Sigmoid colon (tissue), 7 donors: ENCODE measurements around the gene SNX32. TPM values are rescaled to one million over a fixed set of nuclear protein-coding genes. Genes with fewer than 3 reads are reported as not detected.
A peak's percentile ranks its signal among the peaks of the same experiment; 100 is the strongest.

Experiments used
- DNase-seq: peaks from one replicate; pipeline ENCODE4 v3.0.0-alpha.2; 2019
- H3K27ac ChIP-seq, 4 donors: fragments of 200-600 bp; sonication (generic); one replicate each; pipeline ENCODE4 v1.5.1; 2016 to 2019; ENCODE audit warnings: mild to moderate bottlenecking in 1 of 4
- H3K27me3 ChIP-seq, 3 donors: fragments of 200-600 bp; sonication (generic); one replicate each; pipeline ENCODE4 v1.5.1; 2019; ENCODE audit warnings: mild to moderate bottlenecking in 1 of 3
- H3K36me3 ChIP-seq, 4 donors: fragments of 200-600 bp; sonication (generic); one replicate each; pipeline ENCODE4 v1.5.1; 2016 to 2019
- H3K4me1 ChIP-seq, 4 donors: fragments of 200-600 bp; sonication (generic); one replicate each; pipeline ENCODE4 v1.5.1; 2017 to 2019
- H3K4me3 ChIP-seq, 4 donors: fragments of 200-600 bp; sonication (generic); one replicate each; pipeline ENCODE4 v1.5.1; 2017 to 2019; ENCODE audit warnings: mild to moderate bottlenecking in 2 of 4, moderate library complexity in 1 of 4
- H3K9me3 ChIP-seq, 4 donors: fragments of 200-600 bp in 3 of 4; sonication (generic) in 3 of 4; one replicate each; pipeline versions ENCODE4 v1.5.1 to v1.6.1; 2013 to 2019
- CTCF ChIP-seq, 4 experiments: fragments of 450-650 bp in 3 of 4; fragments of 200-600 bp in 1 of 4; IDR thresholded peaks; one replicate each; pipeline ENCODE4 v1.5.1; 2016 to 2019; ENCODE audit warnings: antibody characterized with exemption in 4 of 4, mild to moderate bottlenecking in 3 of 4, moderate library complexity in 2 of 4
- EP300 ChIP-seq, 4 donors: sonication (generic); formaldehyde crosslinking; IDR thresholded peaks; one replicate each; pipeline ENCODE4 v1.6.1; 2017; ENCODE audit warnings: antibody characterized with exemption in 4 of 4
- POLR2A ChIP-seq, 2 donors: fragments of 450-650 bp; IDR thresholded peaks; one replicate each; pipeline ENCODE4 v1.6.1; 2016; ENCODE audit warnings: antibody characterized with exemption in 2 of 2, mild to moderate bottlenecking in 2 of 2, moderate library complexity in 2 of 2
- POLR2AphosphoS5 ChIP-seq, 4 donors: sonication (generic); formaldehyde crosslinking; IDR thresholded peaks; one replicate each; pipeline ENCODE4 v1.6.1; 2017; ENCODE audit warnings: antibody characterized with exemption in 4 of 4
- WGBS, 2 donors: extraction: QIAGEN DNeasy Blood & Tissue Kit; methylation state at CpG; one replicate each; pipeline ENCODE4 v1.1.7; 2013; 5-methylcytosine and 5-hydroxymethylcytosine counted together
- intact Hi-C: fragments of 100-400 bp; cut with DNase I; formaldehyde crosslinking; loops from one replicate; pipeline ENCODE4 v1.15.1; 2023
- polyA plus RNA-seq, 3 donors: library from polyadenylated mRNA; stranded (reverse); fragments of 200-250 nt; gene quantifications; one replicate each; pipeline ENCODE4 v1.2.3, GENCODE V29; 2013
- total RNA-seq, 4 donors: library from RNA; depleted of rRNA; stranded (reverse); fragments of >200 nt; gene quantifications; one replicate each; pipeline ENCODE4 v1.1.0, GENCODE V29; 2016
- donor health status: healthy with polysubstance abuse.
- donor health status: Bipolar disorder and iron deficiency.
- donor health status: healthy.

SNX32 gene
- total and polyA plus RNA-seq, 7 donors, result 0.27 to 1.5 (median 0.70) TPM; not detected in 1

GRCh38 chr11:65900899-65901180, 67.1 kb downstream of the SNX32 start:
- TF ChIP-seq CTCF (IDR thresholded peaks at IDR 0.05) (no peak), EP300 (IDR thresholded peaks at IDR 0.05) (no peak), POLR2A (IDR thresholded peaks at IDR 0.05) (no peak), POLR2AphosphoS5 (IDR thresholded peaks at IDR 0.05) (no peak)
- WGBS, 2 donors, result 33 to 68% methylated on average over 11 of the region's 11 CpGs
- intact Hi-C loops, result loop anchor here (2.0 kb wide), 1 partner anchor 14 kb away; no protein-coding TSS in a partner anchor
- no peak for DNase-seq
- peaks cover 0 to 15% (median 8%) of the 10 kb centered on the region in 3 donors for H3K27me3 ChIP-seq
- no peaks in the 10 kb centered on the region for H3K9me3 ChIP-seq
- peak overlapping the region; percentile 53 to 79 (median 74) for H3K27ac ChIP-seq
- H3K4me1 ChIP-seq, result peaks cover 0 to 21% (median 16%) of the 10 kb centered on the region in 4 donors
- H3K36me3 ChIP-seq, result no peaks in the 10 kb centered on the region
- H3K4me3 ChIP-seq, result peak overlapping the region; percentile 15 to 70 (median 57)

DNA sequence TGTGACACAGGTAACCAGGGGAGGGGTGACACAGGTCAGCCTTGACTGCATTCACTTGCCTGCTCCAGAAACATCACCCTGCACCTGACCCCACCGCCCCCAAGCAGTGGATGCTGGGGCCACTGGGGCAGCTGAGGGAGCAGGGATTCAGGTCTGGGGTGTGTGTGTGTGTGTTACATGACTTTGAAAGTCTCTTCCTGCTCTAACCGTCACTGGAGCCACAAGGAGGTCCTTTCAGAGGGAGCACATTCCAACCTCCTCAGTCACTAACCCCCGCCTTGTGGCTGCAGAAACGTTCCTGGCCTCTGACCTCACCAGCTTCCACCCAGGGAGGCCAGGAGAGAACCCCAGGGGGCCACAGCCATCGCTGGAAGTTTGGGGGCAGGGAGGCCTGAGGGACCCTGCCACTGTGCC, 69.3 kb downstream of the SNX32 start:
- Histone ChIP-seq H3K9me3 (no peaks in the 10 kb centered on the region), H3K27ac (no peak overlapping the region), H3K4me1 (peaks cover 0 to 21% (median 16%) of the 10 kb centered on the region in 4 donors), H3K36me3 (no peaks in the 10 kb centered on the region), H3K4me3 (no peak overlapping the region), H3K27me3 (peaks cover 0 to 15% (median 8%) of the 10 kb centered on the region in 3 donors)
- 22 to 25% methylated on average over 5 of the region's 5 CpGs for WGBS, 2 donors
- TF ChIP-seq POLR2AphosphoS5 (IDR thresholded peaks at IDR 0.05) (no peak), CTCF (IDR thresholded peaks at IDR 0.05) (no peak), EP300 (IDR thresholded peaks at IDR 0.05) (no peak), POLR2A (IDR thresholded peaks at IDR 0.05) (no peak)
- DNase-seq, result no peak
- intact Hi-C loops, result no loop called here

Other genes with a start within 250 kb of the SNX32 start
- gene KCNK7, start 238.2 kb upstream of the SNX32 start, total RNA-seq, result under 1 TPM in 2 of 4 donors, not detected in 2; 0.54 to 0.71 TPM
- 1 to 10 TPM in 1 of 3 donors, not detected in 2; 1.4 TPM for gene KCNK7, start 238.2 kb upstream of the SNX32 start, polyA plus RNA-seq
- gene MAP3K11, start 219.7 kb upstream of the SNX32 start, total RNA-seq, result 10 to 100 TPM; 18.5 to 52.1 (median 26.3) TPM
- 10 to 100 TPM; 48.6 to 71.2 (median 71.0) TPM for gene MAP3K11, start 219.7 kb upstream of the SNX32 start, polyA plus RNA-seq
- gene PCNX3, start 218.2 kb upstream of the SNX32 start, total RNA-seq, result 10 to 100 TPM; 10.7 to 21.3 (median 14.3) TPM
- gene PCNX3, start 218.2 kb upstream of the SNX32 start, polyA plus RNA-seq, result 10 to 100 TPM in 1 of 3 donors, 1 to 10 TPM in 2; 6.0 to 35.0 (median 6.6) TPM
- 10 to 100 TPM; 19.9 to 30.7 (median 28.2) TPM for gene SIPA1, start 195.9 kb upstream of the SNX32 start, total RNA-seq
- 10 to 100 TPM; 20.3 to 53.6 (median 34.8) TPM for gene SIPA1, start 195.9 kb upstream of the SNX32 start, polyA plus RNA-seq
- gene RELA, start 171.0 kb upstream of the SNX32 start, total RNA-seq, result 10 to 100 TPM; 36.4 to 62.6 (median 46.9) TPM
- gene RELA, start 171.0 kb upstream of the SNX32 start, polyA plus RNA-seq, result 10 to 100 TPM; 33.6 to 45.6 (median 37.5) TPM
- 10 to 100 TPM; 58.4 to 92.7 (median 74.7) TPM for gene KAT5, start 121.7 kb upstream of the SNX32 start, total RNA-seq
- 10 to 100 TPM; 51.1 to 81.0 (median 53.9) TPM for gene KAT5, start 121.7 kb upstream of the SNX32 start, polyA plus RNA-seq
- 100 to 1,000 TPM; 120 to 168 (median 146) TPM for gene RNASEH2C, start 113.2 kb upstream of the SNX32 start, total RNA-seq
- 10 to 100 TPM; 45.6 to 68.1 (median 55.7) TPM for gene RNASEH2C, start 113.2 kb upstream of the SNX32 start, polyA plus RNA-seq
- 10 to 100 TPM in 2 of 4 donors, 1 to 10 TPM in 2; 6.6 to 13.3 (median 10.8) TPM for gene AP5B1, start 53.0 kb upstream of the SNX32 start, total RNA-seq
- 10 to 100 TPM in 1 of 3 donors, 1 to 10 TPM in 2; 6.6 to 14.6 (median 9.0) TPM for gene AP5B1, start 53.0 kb upstream of the SNX32 start, polyA plus RNA-seq
- not detected for gene OVOL1, start 46.9 kb upstream of the SNX32 start, total RNA-seq
- 10 to 100 TPM; 16.6 to 30.0 (median 22.7) TPM for gene OVOL1, start 46.9 kb upstream of the SNX32 start, polyA plus RNA-seq
- 100 to 1,000 TPM; 428 to 506 (median 487) TPM for gene CFL1, start 24.2 kb downstream of the SNX32 start, total RNA-seq
- 1,000 to 10,000 TPM; 1,456 to 2,165 (median 1,757) TPM for gene CFL1, start 24.2 kb downstream of the SNX32 start, polyA plus RNA-seq
- gene MUS81, start 26.5 kb downstream of the SNX32 start, total RNA-seq, result 10 to 100 TPM; 42.1 to 54.2 (median 45.2) TPM
- gene MUS81, start 26.5 kb downstream of the SNX32 start, polyA plus RNA-seq, result 10 to 100 TPM; 33.5 to 61.8 (median 36.0) TPM
- 100 to 1,000 TPM in 2 of 4 donors, 10 to 100 TPM in 2; 71.7 to 120 (median 97.3) TPM for gene EFEMP2, start 38.8 kb downstream of the SNX32 start, total RNA-seq
- gene EFEMP2, start 38.8 kb downstream of the SNX32 start, polyA plus RNA-seq, result 10 to 100 TPM in 2 of 3 donors, 1 to 10 TPM in 1; 8.6 to 24.0 (median 19.4) TPM
- gene CTSW, start 45.9 kb downstream of the SNX32 start, total RNA-seq, result under 1 TPM in 1 of 4 donors, not detected in 3; 0.82 TPM
- gene CTSW, start 45.9 kb downstream of the SNX32 start, polyA plus RNA-seq, result 1 to 10 TPM in 2 of 3 donors, not detected in 1; 2.3 to 3.1 TPM
- 10 to 100 TPM; 37.5 to 60.7 (median 48.6) TPM for gene FIBP, start 54.5 kb downstream of the SNX32 start, total RNA-seq
- gene FIBP, start 54.5 kb downstream of the SNX32 start, polyA plus RNA-seq, result 10 to 100 TPM; 54.4 to 66.1 (median 58.3) TPM
- 10 to 100 TPM; 57.1 to 73.6 (median 67.6) TPM for gene CCDC85B, start 56.7 kb downstream of the SNX32 start, total RNA-seq
- 10 to 100 TPM in 2 of 3 donors, 1 to 10 TPM in 1; 4.2 to 31.6 (median 13.2) TPM for gene CCDC85B, start 56.7 kb downstream of the SNX32 start, polyA plus RNA-seq
- 10 to 100 TPM in 1 of 4 donors, 1 to 10 TPM in 1, under 1 TPM in 1, not detected in 1; 0.36 to 12.4 (median 2.8) TPM for gene FOSL1, start 66.4 kb downstream of the SNX32 start, total RNA-seq
- 1 to 10 TPM; 1.6 to 3.6 (median 2.9) TPM for gene FOSL1, start 66.4 kb downstream of the SNX32 start, polyA plus RNA-seq
- gene C11orf68, start 85.1 kb downstream of the SNX32 start, total RNA-seq, result 10 to 100 TPM; 22.1 to 36.3 (median 23.9) TPM
- gene C11orf68, start 85.1 kb downstream of the SNX32 start, polyA plus RNA-seq, result 10 to 100 TPM; 23.4 to 26.1 (median 24.0) TPM
- gene DRAP1, start 85.5 kb downstream of the SNX32 start, total RNA-seq, result 100 to 1,000 TPM in 1 of 4 donors, 10 to 100 TPM in 3; 58.9 to 115 (median 79.2) TPM
- gene DRAP1, start 85.5 kb downstream of the SNX32 start, polyA plus RNA-seq, result 10 to 100 TPM; 61.5 to 87.1 (median 77.5) TPM
- gene TSGA10IP, start 111.5 kb downstream of the SNX32 start, total RNA-seq, result under 1 TPM in 1 of 4 donors, not detected in 3; 0.49 TPM
- gene TSGA10IP, start 111.5 kb downstream of the SNX32 start, polyA plus RNA-seq, result not detected
- 10 to 100 TPM; 33.8 to 38.8 (median 37.0) TPM for gene SART1, start 127.8 kb downstream of the SNX32 start, total RNA-seq
- 10 to 100 TPM; 22.2 to 50.0 (median 26.4) TPM for gene SART1, start 127.8 kb downstream of the SNX32 start, polyA plus RNA-seq
- gene EIF1AD, start 168.2 kb downstream of the SNX32 start, total RNA-seq, result 10 to 100 TPM; 19.4 to 23.9 (median 21.1) TPM
- gene EIF1AD, start 168.2 kb downstream of the SNX32 start, polyA plus RNA-seq, result 10 to 100 TPM; 13.8 to 26.0 (median 14.3) TPM
- gene BANF1, start 168.5 kb downstream of the SNX32 start, total RNA-seq, result 10 to 100 TPM; 40.4 to 76.4 (median 50.5) TPM
- 100 to 1,000 TPM; 113 to 150 (median 130) TPM for gene BANF1, start 168.5 kb downstream of the SNX32 start, polyA plus RNA-seq
- gene CST6, start 178.0 kb downstream of the SNX32 start, total RNA-seq, result not detected
- gene CST6, start 178.0 kb downstream of the SNX32 start, polyA plus RNA-seq, result 1 to 10 TPM in 1 of 3 donors, under 1 TPM in 1, not detected in 1; 0.10 to 1.2 TPM
- not detected for gene CATSPER1, start 192.5 kb downstream of the SNX32 start, total RNA-seq
- under 1 TPM in 1 of 3 donors, not detected in 2; 0.06 TPM for gene CATSPER1, start 192.5 kb downstream of the SNX32 start, polyA plus RNA-seq
- not detected for gene GAL3ST3, start 215.2 kb downstream of the SNX32 start, total RNA-seq
- under 1 TPM in 1 of 3 donors, not detected in 2; 0.04 TPM for gene GAL3ST3, start 215.2 kb downstream of the SNX32 start, polyA plus RNA-seq
- 100 to 1,000 TPM in 2 of 4 donors, 10 to 100 TPM in 2; 75.5 to 122 (median 102) TPM for gene SF3B2, start 218.4 kb downstream of the SNX32 start, total RNA-seq
- 100 to 1,000 TPM in 1 of 3 donors, 10 to 100 TPM in 2; 71.7 to 119 (median 91.9) TPM for gene SF3B2, start 218.4 kb downstream of the SNX32 start, polyA plus RNA-seq
- gene PACS1, start 236.3 kb downstream of the SNX32 start, total RNA-seq, result 10 to 100 TPM; 16.3 to 75.9 (median 26.5) TPM
- gene PACS1, start 236.3 kb downstream of the SNX32 start, polyA plus RNA-seq, result 10 to 100 TPM in 1 of 3 donors, 1 to 10 TPM in 2; 2.1 to 28.0 (median 5.4) TPM